Stimulated activated CD4-positive, alpha-beta T cell treated with anti-CD3 and anti-CD28 coated beads, TNF-alpha, amount 100 ng/mL, for 4 hours (primary cell): ENCODE results near the gene MLST8.
"Not testable (repeated sequence)": the region's sequence is repeated elsewhere in the genome, so short reads cannot be mapped to it uniquely, and the experiment has no call there.

ENCODE experiments used
- DNase-seq, 3 experiments: peaks; one replicate each; pipeline ENCODE4 v3.0.0-alpha.2; 2020; ENCODE audit warnings: low read depth in 3 of 3

The MLST8 gene

GRCh38 chr16:2244926-2245795 is 39.9 kb downstream of the MLST8 start:
- DNase-seq = no peak

- no peak for DNase-seq
Measured at GRCh38 chr16:2246301-2246885, 41.1 kb downstream of the MLST8 start.

- DNase-seq = peak in 1 of 3 experiments; percentile 14
Measured at GRCh38 chr16:2250652-2251295, 45.5 kb downstream of the MLST8 start.

GRCh38 chr16:2251296-2252111 is 46.2 kb downstream of the MLST8 start, which contains the start of gene ECI1:
TSS of gene ECI1 (minus strand) at chr16:2251587. CDS start at chr16:2251566, 21 bp downstream.
- DNase-seq = peak; percentile 57 to 70 (median 61)

GRCh38 chr16:2252806-2253148 is 47.5 kb downstream of the MLST8 start:
- no peak for DNase-seq

GRCh38 chr16:2253293-2253692 is 48.0 kb downstream of the MLST8 start:
- no peak for DNase-seq

- no peak for DNase-seq
Measured at GRCh38 chr16:2256531-2257140, 51.4 kb downstream of the MLST8 start.

GRCh38 chr16:2257726-2258125 is 52.5 kb downstream of the MLST8 start:
- DNase-seq = no peak

- DNase-seq = not testable (repeated sequence)
Measured at GRCh38 chr16:2258530-2258929, 53.3 kb downstream of the MLST8 start.
